ENCODE results near the gene RPL19. TPM values are rescaled to one million over a fixed set of nuclear protein-coding genes. Genes with fewer than 3 reads are reported as not detected.

Gene RPL19
- total and polyA plus RNA-seq, 5 donors, result 1,060 to 1,781 (median 1,116) TPM

DNA sequence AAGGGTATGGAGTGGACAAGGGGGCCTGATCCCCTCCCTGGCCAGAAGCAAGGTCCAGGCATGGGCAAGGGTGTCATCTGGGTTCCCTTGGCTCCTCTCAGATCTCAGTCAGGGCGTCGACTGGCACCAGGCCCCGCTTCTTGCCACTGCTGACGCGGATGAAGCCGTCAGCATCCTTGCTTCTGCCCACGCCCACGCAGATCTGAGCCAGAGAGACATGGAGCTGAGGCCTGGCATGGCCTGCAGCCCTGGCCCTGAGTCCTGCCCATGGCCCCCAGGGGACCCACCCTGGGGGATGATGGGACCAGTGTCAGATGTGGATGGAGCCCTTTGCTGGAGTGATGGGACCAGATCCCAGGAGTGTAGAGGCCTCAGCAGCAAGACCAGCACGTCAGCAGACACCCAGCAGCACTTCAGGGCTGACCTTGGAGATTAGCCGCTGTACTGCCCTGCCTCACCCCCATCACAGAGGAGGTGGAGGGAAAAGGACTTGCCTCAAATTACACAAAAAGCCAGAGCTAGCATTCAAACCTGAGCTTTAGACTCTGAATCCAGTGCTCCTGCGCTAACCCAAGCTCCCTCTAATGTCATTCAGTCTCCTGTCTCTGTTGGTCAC, 12.2 kb downstream of the RPL19 start:
- peak overlapping the region; percentile 13 for H3K27ac ChIP-seq (ENCODE audit: low read length)
- no peak overlapping the region for H3K4me3 ChIP-seq (ENCODE audit: low read length)
- intact Hi-C loops (cut with DNase I), result no loop called here
- H3K27me3 ChIP-seq (ENCODE audit: control insufficient read depth, insufficient read depth), result no peaks in the 10 kb centered on the region
- ATAC-seq (peak; percentile 7 to 20), DNase-seq (peak in 1 of 3 donors; percentile 53)
- 73% methylated on average over 11 of the region's 11 CpGs for WGBS
- H3K9me3 ChIP-seq (ENCODE audit: control insufficient read depth, low read length), result no peaks in the 10 kb centered on the region
- peaks cover 4% of the 10 kb centered on the region for H3K4me1 ChIP-seq (ENCODE audit: control insufficient read depth, insufficient read depth, low read length)

DNA sequence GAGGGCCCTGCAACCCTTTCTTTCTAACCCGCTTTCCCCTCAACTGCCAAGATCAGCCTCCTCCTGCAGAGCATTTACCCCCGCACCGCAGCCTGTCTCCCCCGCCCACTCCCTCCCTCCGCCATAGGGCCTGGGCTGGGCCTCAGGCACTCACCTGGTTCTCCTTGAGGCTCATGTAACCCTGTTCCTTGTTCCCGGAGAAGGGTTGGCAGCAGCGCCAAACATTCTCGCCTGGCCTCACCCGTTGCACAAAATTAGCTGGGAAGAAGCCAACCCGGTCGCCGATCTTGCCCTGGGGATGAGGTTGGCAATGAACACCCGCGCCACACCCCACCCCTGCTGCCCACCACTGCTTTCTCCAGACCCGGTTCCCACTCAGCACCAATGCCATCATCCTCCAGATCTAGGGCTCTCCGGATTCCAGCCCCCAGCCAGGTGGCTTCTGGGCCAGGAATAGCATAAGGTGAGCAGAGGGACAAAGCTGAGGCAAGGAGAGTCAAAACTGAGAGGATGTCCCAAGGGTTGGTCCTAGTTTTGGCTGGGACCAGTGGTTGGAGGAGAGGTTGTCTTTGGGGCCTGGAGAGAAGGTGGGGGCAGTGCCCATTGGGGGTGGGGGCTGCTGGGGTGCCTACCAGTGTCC, 12.9 kb downstream of the RPL19 start:
- H3K9me3 ChIP-seq (ENCODE audit: control insufficient read depth, low read length), result no peaks in the 10 kb centered on the region
- ATAC-seq (no peak), DNase-seq (no peak)
- intact Hi-C loops (cut with DNase I), result no loop called here
- H3K4me1 ChIP-seq (ENCODE audit: control insufficient read depth, insufficient read depth, low read length), result peaks cover 4% of the 10 kb centered on the region
- no peak overlapping the region for H3K4me3 ChIP-seq (ENCODE audit: low read length)
- 54% methylated on average over 16 of the region's 16 CpGs for WGBS
- H3K27me3 ChIP-seq (ENCODE audit: control insufficient read depth, insufficient read depth), result no peaks in the 10 kb centered on the region
- no peak overlapping the region for H3K27ac ChIP-seq (ENCODE audit: low read length)

DNA sequence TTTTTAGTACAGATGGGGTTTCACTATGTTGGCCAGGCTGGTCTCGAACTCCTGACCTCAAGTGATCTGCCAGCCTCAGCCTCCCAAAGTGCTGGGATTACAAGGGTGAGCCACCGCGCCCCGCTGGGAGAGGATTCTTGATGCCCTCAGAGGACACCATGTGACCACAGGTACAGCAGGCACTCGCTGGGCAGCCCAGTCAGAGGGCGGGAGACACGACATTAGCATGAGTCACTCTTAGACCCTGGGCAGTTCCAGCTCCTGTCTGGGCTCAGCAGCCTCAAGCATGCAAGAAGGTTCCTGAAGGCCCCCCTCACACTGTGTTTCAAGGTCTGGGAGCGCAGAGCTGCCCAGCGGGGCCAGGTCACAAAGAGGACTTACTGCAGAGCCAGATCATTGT, 13.8 kb downstream of the RPL19 start:
- DNase-seq (no peak), ATAC-seq (no peak)
- intact Hi-C loops (cut with DNase I), result no loop called here
- H3K27ac ChIP-seq (ENCODE audit: low read length), result no peak overlapping the region
- H3K9me3 ChIP-seq (ENCODE audit: control insufficient read depth, low read length), result no peaks in the 10 kb centered on the region
- peaks cover 4% of the 10 kb centered on the region for H3K4me1 ChIP-seq (ENCODE audit: control insufficient read depth, insufficient read depth, low read length)
- H3K4me3 ChIP-seq (ENCODE audit: low read length), result no peak overlapping the region
- H3K27me3 ChIP-seq (ENCODE audit: control insufficient read depth, insufficient read depth), result no peaks in the 10 kb centered on the region
- WGBS, result 76% methylated on average over 9 of the region's 9 CpGs

DNA sequence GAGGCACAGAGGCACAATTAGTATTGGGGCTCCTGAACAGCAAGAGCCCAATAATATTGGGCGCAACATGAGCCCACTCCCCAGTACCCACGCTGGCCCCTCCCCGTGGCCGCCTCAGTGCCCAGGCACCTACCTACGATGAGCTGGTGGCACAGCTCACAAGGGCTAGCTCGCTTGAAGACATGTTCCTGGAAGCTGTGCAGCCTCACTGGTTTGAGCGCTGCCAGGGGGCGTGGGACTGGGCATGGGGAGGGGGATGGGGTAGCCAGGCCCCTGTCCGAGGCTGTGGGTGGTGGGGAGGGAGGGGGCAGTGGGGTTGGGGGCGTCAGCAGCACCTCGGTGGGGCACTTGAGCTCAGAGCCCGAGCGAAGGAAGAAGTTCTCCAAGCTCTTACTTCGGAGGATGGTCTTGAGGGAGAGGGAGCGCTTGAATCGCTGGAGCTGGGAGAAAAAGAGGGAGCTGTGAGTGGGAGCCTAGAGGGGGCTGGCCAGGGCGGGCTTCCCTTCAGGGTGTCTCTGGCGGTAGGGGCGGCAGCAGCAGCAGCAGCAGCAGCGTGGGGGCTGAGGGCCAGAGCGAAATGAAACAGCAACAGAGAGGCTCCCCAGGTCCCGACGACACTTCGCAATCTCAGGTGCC, 17.8 kb downstream of the RPL19 start:
- Histone ChIP-seq H3K4me1 (ENCODE audit: control insufficient read depth, insufficient read depth, low read length) (no peaks in the 10 kb centered on the region), H3K4me3 (ENCODE audit: low read length) (no peak overlapping the region), H3K27ac (ENCODE audit: low read length) (no peak overlapping the region), H3K9me3 (ENCODE audit: control insufficient read depth, low read length) (no peaks in the 10 kb centered on the region), H3K27me3 (ENCODE audit: control insufficient read depth, insufficient read depth) (no peaks in the 10 kb centered on the region)
- DNase-seq, result no peak
- 28% methylated on average over 24 of the region's 24 CpGs for WGBS
- intact Hi-C loops (cut with DNase I), result no loop called here
- ATAC-seq, result no peak

DNA sequence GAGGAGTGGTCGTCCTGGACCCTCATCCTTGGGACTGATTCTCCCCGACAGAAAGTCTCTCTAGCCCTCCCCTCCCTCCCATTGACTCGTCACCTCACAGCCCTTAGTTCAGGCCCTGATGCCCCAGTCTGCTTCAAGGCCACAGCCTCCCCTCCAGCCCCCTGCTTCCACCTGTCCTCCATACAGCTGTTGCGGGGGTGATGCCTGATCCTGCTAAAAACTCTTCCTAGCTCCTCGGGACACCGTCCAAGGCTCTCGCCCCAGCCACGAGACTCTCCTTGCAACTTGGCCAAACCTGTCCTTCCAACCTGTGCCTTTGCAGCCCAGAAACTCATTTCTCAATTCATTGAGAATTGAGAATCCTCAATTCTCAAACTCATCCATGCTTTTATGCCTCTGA, 18.8 kb downstream of the RPL19 start:
- H3K4me3 ChIP-seq (ENCODE audit: low read length), result no peak overlapping the region
- ATAC-seq (no peak), DNase-seq (no peak)
- intact Hi-C loops (cut with DNase I), result no loop called here
- 71% methylated on average over 8 of the region's 8 CpGs for WGBS
- H3K27ac ChIP-seq (ENCODE audit: low read length), result no peak overlapping the region
- H3K9me3 ChIP-seq (ENCODE audit: control insufficient read depth, low read length), result no peaks in the 10 kb centered on the region
- H3K27me3 ChIP-seq (ENCODE audit: control insufficient read depth, insufficient read depth), result no peaks in the 10 kb centered on the region
- no peaks in the 10 kb centered on the region for H3K4me1 ChIP-seq (ENCODE audit: control insufficient read depth, insufficient read depth, low read length)

DNA sequence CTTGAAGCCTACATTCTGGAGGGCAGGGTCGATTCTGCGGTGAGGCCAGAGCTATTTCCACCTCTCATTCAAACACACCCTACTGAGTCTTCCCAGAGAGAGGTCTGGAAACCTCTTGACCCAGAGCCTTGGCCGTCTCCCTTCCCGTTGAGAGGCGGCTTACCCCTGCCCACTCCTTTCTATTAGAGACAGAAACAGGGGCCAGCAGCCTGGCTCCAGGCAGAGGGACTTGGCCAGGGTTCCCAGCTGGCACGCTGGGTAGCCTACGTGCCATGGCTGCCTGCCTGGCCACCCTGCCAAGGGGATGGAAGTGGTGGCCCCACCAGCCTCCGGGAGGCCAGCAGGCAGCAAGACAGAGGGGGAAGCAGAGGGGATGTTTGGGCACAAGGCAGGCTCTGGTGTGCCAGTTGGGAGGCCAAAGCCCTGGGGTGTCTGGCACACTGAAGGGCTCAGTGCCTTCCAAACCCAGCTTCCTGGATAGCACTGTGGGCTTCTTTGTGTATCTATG, 19.6 kb downstream of the RPL19 start:
- 46% methylated on average over 8 of the region's 8 CpGs for WGBS
- DNase-seq (no peak), ATAC-seq (peak; percentile 37 to 60)
- Histone ChIP-seq H3K9me3 (ENCODE audit: control insufficient read depth, low read length) (no peaks in the 10 kb centered on the region), H3K4me3 (ENCODE audit: low read length) (no peak overlapping the region), H3K27me3 (ENCODE audit: control insufficient read depth, insufficient read depth) (no peaks in the 10 kb centered on the region), H3K4me1 (ENCODE audit: control insufficient read depth, insufficient read depth, low read length) (no peaks in the 10 kb centered on the region), H3K27ac (ENCODE audit: low read length) (peak overlapping the region; percentile 15)
- intact Hi-C loops (cut with DNase I), result no loop called here

DNA sequence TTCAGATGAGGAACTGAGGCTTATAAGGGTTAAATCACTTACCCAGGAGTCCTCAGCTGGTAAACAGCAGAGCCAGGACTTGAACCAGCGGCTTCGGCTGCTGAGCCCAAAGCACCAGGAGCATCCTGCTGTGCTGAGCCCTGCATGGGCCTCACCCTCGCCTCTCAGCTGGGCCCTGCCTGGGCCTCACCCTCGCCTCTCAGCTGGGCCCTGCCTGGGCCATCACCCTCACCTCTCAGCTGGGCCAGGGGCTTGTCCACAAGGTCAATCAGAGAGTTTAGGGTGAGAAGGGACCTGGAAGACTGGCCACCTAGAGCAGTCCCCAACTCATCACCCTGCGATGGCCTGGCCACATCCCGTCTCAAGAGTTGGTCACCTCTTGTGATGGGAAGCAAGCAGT, 21.5 kb downstream of the RPL19 start:
- Histone ChIP-seq H3K4me1 (ENCODE audit: control insufficient read depth, insufficient read depth, low read length) (peaks cover 4% of the 10 kb centered on the region), H3K27me3 (ENCODE audit: control insufficient read depth, insufficient read depth) (no peaks in the 10 kb centered on the region)
- 94% methylated on average over 6 of the region's 6 CpGs for WGBS

DNA sequence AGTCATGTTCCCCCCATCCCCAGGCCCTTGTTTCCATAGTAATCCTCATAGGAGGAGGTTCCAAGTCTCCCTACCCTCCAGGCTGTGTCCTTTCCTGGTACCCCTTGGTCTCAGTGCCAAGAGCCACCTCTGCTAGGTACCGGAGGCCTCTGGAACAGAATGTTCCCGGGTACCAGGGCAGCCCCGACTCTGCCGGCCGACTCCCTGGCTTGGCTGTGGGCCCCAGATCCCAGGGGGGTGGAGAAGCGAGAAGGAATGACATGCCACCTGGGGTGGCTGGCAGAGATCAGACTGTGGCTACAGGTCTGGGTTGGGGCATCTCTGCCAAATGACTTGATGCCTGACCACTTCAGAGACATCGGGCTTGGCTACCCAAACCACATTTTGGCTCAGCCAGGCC, 22.1 kb downstream of the RPL19 start:
- ATAC-seq (no peak), DNase-seq (no peak)

More for the DNA sequence above, 21.5 kb downstream of the RPL19 start:
- intact Hi-C loops (cut with DNase I), result no loop called here
- no peak for DNase-seq
- ATAC-seq, result no peak
- no peak overlapping the region for H3K4me3 ChIP-seq (ENCODE audit: low read length)
- no peak overlapping the region for H3K27ac ChIP-seq (ENCODE audit: low read length)
- H3K9me3 ChIP-seq (ENCODE audit: control insufficient read depth, low read length), result no peaks in the 10 kb centered on the region

DNA sequence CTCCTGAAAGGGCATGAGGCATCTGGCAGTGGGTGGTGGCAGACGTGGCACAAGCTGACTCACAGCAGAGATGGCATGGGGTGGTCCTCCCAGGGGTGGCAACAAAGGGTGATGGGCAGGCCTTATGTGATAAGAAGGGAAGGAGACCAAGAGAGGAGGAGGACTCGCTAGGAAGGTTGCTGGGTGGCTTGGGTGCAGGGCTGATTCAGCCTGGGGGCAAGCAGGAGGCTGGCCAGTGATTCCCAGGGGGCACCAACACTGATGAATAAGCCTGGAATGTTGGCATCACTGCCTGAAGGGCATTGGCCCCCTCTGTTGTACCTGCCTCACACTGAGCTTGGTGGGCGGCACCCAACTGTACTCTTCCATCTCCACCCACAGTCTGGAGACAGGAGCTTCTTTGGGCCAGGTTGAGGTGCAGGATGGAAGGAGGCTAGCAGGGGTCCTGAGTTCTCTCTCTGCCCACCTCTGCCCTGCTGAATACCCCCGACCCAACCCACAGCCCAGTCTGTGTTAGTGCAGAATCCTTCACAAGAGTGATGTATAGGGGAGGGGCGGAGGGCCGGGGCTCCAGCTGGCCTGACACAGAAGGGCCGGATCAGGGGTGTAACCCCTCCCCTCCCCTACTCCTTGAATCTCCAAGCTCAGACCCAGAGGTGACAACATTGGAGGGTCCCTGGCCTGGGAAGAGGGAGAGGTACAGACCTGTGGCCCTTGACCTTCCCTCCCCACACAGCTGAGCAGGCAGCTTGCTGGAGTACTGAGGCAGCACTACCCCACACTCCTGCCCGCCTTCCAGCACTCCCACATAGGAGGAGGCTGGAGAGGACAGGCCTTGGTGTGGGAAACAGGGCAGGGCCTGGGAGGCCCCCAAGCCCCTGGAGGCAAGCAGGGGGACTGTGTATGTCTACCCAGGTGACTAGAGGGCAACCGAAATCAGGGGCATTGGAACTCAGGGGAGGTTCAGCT, 23.1 kb downstream of the RPL19 start:
- ATAC-seq (no peak), DNase-seq (no peak)
- intact Hi-C loops (cut with DNase I), result no loop called here
- Histone ChIP-seq H3K27ac (ENCODE audit: low read length) (no peak overlapping the region), H3K4me1 (ENCODE audit: control insufficient read depth, insufficient read depth, low read length) (peaks cover 4% of the 10 kb centered on the region), H3K27me3 (ENCODE audit: control insufficient read depth, insufficient read depth) (no peaks in the 10 kb centered on the region), H3K4me3 (ENCODE audit: low read length) (no peak overlapping the region), H3K9me3 (ENCODE audit: control insufficient read depth, low read length) (no peaks in the 10 kb centered on the region)
- WGBS, result 81% methylated on average over 9 of the region's 9 CpGs

More for the DNA sequence above, 22.1 kb downstream of the RPL19 start:
- Histone ChIP-seq H3K27ac (ENCODE audit: low read length) (no peak overlapping the region), H3K9me3 (ENCODE audit: control insufficient read depth, low read length) (no peaks in the 10 kb centered on the region), H3K4me1 (ENCODE audit: control insufficient read depth, insufficient read depth, low read length) (peaks cover 4% of the 10 kb centered on the region), H3K27me3 (ENCODE audit: control insufficient read depth, insufficient read depth) (no peaks in the 10 kb centered on the region), H3K4me3 (ENCODE audit: low read length) (no peak overlapping the region)
- intact Hi-C loops (cut with DNase I), result no loop called here
- WGBS, result 79% methylated on average over 7 of the region's 7 CpGs

DNA sequence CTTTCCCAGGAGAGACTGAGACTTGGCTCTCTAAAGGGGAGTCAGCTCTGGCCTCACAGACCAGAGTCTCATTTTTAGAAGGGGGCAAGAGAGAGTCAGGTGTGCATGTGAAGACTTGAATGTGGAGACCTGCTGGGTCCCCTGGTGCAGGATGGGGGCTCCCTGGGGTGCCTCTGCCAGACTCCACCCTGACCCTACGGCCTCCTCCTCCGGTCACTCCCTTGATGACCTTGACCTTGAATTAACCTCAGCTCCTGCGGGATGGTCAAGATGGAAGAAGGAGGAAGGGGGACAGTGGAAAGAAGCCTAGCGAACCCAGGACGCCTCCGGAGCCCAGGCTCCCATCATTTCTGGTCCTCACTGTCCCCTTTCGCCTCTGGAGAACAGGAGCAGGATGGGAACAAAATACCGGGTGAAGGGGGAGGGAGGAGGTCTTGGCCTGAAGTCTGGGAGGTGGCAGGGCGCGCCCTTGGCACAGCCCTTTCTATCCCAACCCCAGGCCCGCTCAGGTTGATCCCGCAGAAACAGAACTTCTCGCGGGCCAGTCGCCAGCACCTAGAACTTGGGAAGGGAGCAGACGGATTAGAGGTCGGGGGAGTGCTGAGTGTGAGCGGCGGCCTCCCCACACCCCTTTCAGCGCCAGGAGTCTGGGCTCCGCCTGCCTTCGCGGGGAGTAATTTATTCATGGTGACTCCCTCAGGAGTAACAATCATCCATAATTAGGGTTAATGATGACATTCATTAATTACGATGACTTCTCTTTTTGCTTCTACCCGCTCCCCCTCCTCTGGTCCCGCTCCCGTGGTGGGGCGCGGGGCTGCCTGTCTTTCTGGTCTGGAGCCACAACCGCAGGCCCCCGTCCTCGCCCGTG, 24.1 kb downstream of the RPL19 start:
- ATAC-seq, result no peak
- 46% methylated on average over 33 of the region's 33 CpGs for WGBS
- Histone ChIP-seq H3K27me3 (ENCODE audit: control insufficient read depth, insufficient read depth) (no peaks in the 10 kb centered on the region), H3K4me3 (ENCODE audit: low read length) (no peak overlapping the region), H3K4me1 (ENCODE audit: control insufficient read depth, insufficient read depth, low read length) (peaks cover 4% of the 10 kb centered on the region), H3K9me3 (ENCODE audit: control insufficient read depth, low read length) (no peaks in the 10 kb centered on the region), H3K27ac (ENCODE audit: low read length) (no peak overlapping the region)
- intact Hi-C loops (cut with DNase I), result no loop called here
- no peak for DNase-seq

All from right cardiac atrium (tissue), 5 donors.